Esophagus squamous epithelium (tissue), 5 donors: ENCODE measurements around the gene PIM1. TPM values are rescaled to one million over a fixed set of nuclear protein-coding genes. Genes with fewer than 3 reads are reported as not detected.

Experiments used
- DNase-seq: peaks from one replicate; lab custom pipeline; 2025; lab: John Stamatoyannopoulos, UW
- H3K27ac ChIP-seq, 4 donors: fragments of 200-600 bp; sonication (generic); one replicate each; pipeline ENCODE4 v1.5.1; 2016 to 2019; ENCODE audit warnings: mild to moderate bottlenecking in 1 of 4
- H3K27me3 ChIP-seq, 4 donors: fragments of 200-600 bp; sonication (generic); 1 replicate in 3 of 4; 2 replicates in 1 of 4; pipeline versions ENCODE4 v1.5.1 to v1.6.0; 2017 to 2021; ENCODE audit warnings: antibody characterized with exemption in 1 of 4
- H3K36me3 ChIP-seq, 3 donors: fragments of 200-600 bp; sonication (generic); one replicate each; pipeline ENCODE4 v1.5.1; 2016 to 2019
- H3K4me1 ChIP-seq, 3 donors: fragments of 200-600 bp; sonication (generic); one replicate each; pipeline ENCODE4 v1.5.1; 2017 to 2019
- H3K4me3 ChIP-seq, 4 donors: fragments of 200-600 bp; sonication (generic); 1 replicate in 3 of 4; 2 replicates in 1 of 4; pipeline ENCODE4 v1.5.1; 2016 to 2019; ENCODE audit warnings: mild to moderate bottlenecking in 2 of 4, moderate library complexity in 1 of 4
- H3K9me3 ChIP-seq, 3 donors: fragments of 200-600 bp; sonication (generic); one replicate each; pipeline ENCODE4 v1.5.1; 2016 to 2019
- POLR2A ChIP-seq, 4 donors: fragments of 450-650 bp; IDR thresholded peaks; one replicate each; pipeline ENCODE4 v1.6.1; 2017; ENCODE audit warnings: antibody characterized with exemption in 4 of 4, mild to moderate bottlenecking in 4 of 4, moderate library complexity in 3 of 4
- WGBS, 2 donors: methylation state at CpG; one replicate each; pipeline ENCODE4 v1.1.5; 2018; 5-methylcytosine and 5-hydroxymethylcytosine counted together
- intact Hi-C: fragments of 100-400 bp; cut with DNase I; formaldehyde crosslinking; loops from one replicate; pipeline ENCODE4 v1.15.0; 2022
- total RNA-seq, 4 donors: library from RNA; depleted of rRNA; stranded (reverse); fragments of >200 nt; gene quantifications; one replicate each; pipeline ENCODE4 v1.1.0, GENCODE V29; 2016
- TF ChIP-seq, protein P1 (sequence below), 6 experiments: fragments of 450-650 bp in 4 of 6; fragments of 200-600 bp in 2 of 6; sonication (generic) in 2 of 6; IDR thresholded peaks; one replicate each; pipeline ENCODE4 v1.5.1; 2016 to 2019; ENCODE audit warnings: antibody characterized with exemption in 6 of 6, mild to moderate bottlenecking in 4 of 6, moderate library complexity in 4 of 6
- donor health status: DM: yes; HTN: yes; CAD: no.

Gene PIM1
- total RNA-seq, 4 donors from 2014 or later: 57.3 to 206 (median 96.6) TPM

GRCh38 chr6:37222125-37222967 is 52.4 kb downstream of the PIM1 start:
- Histone ChIP-seq H3K9me3 (no peaks in the 10 kb centered on the region), H3K4me3 (peak overlapping the region; percentile 41 to 77 (median 66)), H3K27me3 (no peaks in the 10 kb centered on the region), H3K27ac (peak overlapping the region in 3 of 4 donors; percentile 38 to 62 (median 49)), H3K36me3 (no peaks in the 10 kb centered on the region), H3K4me1 (peaks cover 6 to 17% (median 13%) of the 10 kb centered on the region in 3 donors)
- 0% methylated on average over 5 to 11 of the region's 39 CpGs for WGBS, 2 donors
- no peak for DNase-seq
- TF ChIP-seq, protein P1, sequence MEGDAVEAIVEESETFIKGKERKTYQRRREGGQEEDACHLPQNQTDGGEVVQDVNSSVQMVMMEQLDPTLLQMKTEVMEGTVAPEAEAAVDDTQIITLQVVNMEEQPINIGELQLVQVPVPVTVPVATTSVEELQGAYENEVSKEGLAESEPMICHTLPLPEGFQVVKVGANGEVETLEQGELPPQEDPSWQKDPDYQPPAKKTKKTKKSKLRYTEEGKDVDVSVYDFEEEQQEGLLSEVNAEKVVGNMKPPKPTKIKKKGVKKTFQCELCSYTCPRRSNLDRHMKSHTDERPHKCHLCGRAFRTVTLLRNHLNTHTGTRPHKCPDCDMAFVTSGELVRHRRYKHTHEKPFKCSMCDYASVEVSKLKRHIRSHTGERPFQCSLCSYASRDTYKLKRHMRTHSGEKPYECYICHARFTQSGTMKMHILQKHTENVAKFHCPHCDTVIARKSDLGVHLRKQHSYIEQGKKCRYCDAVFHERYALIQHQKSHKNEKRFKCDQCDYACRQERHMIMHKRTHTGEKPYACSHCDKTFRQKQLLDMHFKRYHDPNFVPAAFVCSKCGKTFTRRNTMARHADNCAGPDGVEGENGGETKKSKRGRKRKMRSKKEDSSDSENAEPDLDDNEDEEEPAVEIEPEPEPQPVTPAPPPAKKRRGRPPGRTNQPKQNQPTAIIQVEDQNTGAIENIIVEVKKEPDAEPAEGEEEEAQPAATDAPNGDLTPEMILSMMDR (IDR thresholded peaks at IDR 0.05): no peak
- peak in 1 of 4 donors; percentile 21 for TF ChIP-seq POLR2A (IDR thresholded peaks at IDR 0.05)
- intact Hi-C loops: no loop called here

GRCh38 chr6:37222992-37223391 is 53.0 kb downstream of the PIM1 start:
- H3K9me3 ChIP-seq: no peaks in the 10 kb centered on the region
- intact Hi-C loops: no loop called here
- no peaks in the 10 kb centered on the region for H3K36me3 ChIP-seq
- H3K4me3 ChIP-seq: peak overlapping the region; percentile 41 to 77 (median 66)
- DNase-seq: no peak
- H3K4me1 ChIP-seq: peaks cover 6 to 17% (median 13%) of the 10 kb centered on the region in 3 donors
- H3K27ac ChIP-seq: peak overlapping the region in 2 of 4 donors; percentile 38 to 62
- H3K27me3 ChIP-seq: no peaks in the 10 kb centered on the region
- no peak for TF ChIP-seq POLR2A (IDR thresholded peaks at IDR 0.05)
- TF ChIP-seq, protein P1 (IDR thresholded peaks at IDR 0.05): no peak

Other genes starting within 250 kb of the PIM1 start
- 1 to 10 TPM; 1.0 to 8.4 (median 2.2) TPM for gene PI16, start 215.4 kb upstream of the PIM1 start, total RNA-seq
- 100 to 1,000 TPM; 101 to 153 (median 111) TPM for gene MTCH1, start 184.0 kb upstream of the PIM1 start, total RNA-seq
- 10 to 100 TPM in 1 of 4 donors, 1 to 10 TPM in 3; 2.6 to 13.4 (median 5.3) TPM for gene FGD2, start 164.5 kb upstream of the PIM1 start, total RNA-seq
- gene TBC1D22B, start 87.6 kb downstream of the PIM1 start, total RNA-seq: 10 to 100 TPM in 3 of 4 donors, 1 to 10 TPM in 1; 8.7 to 13.2 (median 10.4) TPM
- 1 to 10 TPM; 1.4 to 4.7 (median 2.0) TPM for gene TMEM217, start 88.0 kb downstream of the PIM1 start, total RNA-seq
- gene RNF8, start 183.8 kb downstream of the PIM1 start, total RNA-seq: 10 to 100 TPM; 17.2 to 24.0 (median 19.7) TPM